HCT116 (cell line): ENCODE measurements around the gene KCNQ4. TPM values are rescaled to one million over a fixed set of nuclear protein-coding genes. Genes with fewer than 3 reads are reported as not detected.
A peak's percentile ranks its signal among the peaks of the same experiment; 100 is the strongest.

Experiments
- ATAC-seq: fragments of 200-7000 bp; cut with Tn5 transposase; 2 replicates; pipeline ENCODE4 v1.9.1; 2020; ENCODE audit warnings: mild to moderate bottlenecking, moderate library complexity
- BruUV-seq: library from RNA; stranded (reverse); fragments of 400-500 nt; replicated peaks from 2 replicates; lab custom pipeline; 2021; lab: Mats Ljungman, UMichigan
- CTCF ChIA-PET: fragments of 300-600 bp; sonication (Branson Sonifier 250); formaldehyde crosslinking; loops from one replicate; lab custom pipeline; 2021; ENCODE audit warnings: antibody characterized with exemption; lab: Charles Lee
- POLR2A ChIA-PET: fragments of 300-600, 350-600 bp; sonication (Branson Sonifier 250); formaldehyde crosslinking; loops from one replicate; lab custom pipeline; 2021; ENCODE audit warnings: antibody characterized with exemption; lab: Charles Lee
- RAD21 ChIA-PET, 2 experiments: fragments of 300-600 bp; sonication (Branson Sonifier 250); formaldehyde crosslinking; loops; one replicate each; lab custom pipeline; 2023; ENCODE audit warnings: low total read pairs in 2 of 2; ENCODE audit not compliant: uncharacterized antibody in 2 of 2, unreplicated experiment in 2 of 2, low non-redundant PET in 1 of 2; lab: Charles Lee
- DNase-seq: peaks from one replicate; pipeline ENCODE4 v3.0.0-alpha.2; 2010; ENCODE audit warnings: low read depth, low spot score
- H2AFZ ChIP-seq: fragments of 200-600 bp; shearing (Covaris generic), sonication (generic); 2 replicates; pipeline ENCODE4 v1.6.1; 2017; ENCODE audit warnings: low read depth, mixed run types, mixed read lengths, antibody characterized with exemption, low read length; ENCODE audit not compliant: poor library complexity, severe bottlenecking
- H3K27ac ChIP-seq: 2 replicates; pipeline ENCODE4 v1.5.1; 2012; ENCODE audit warnings: low read depth, low read length
- H3K27me3 ChIP-seq: fragments of 200-600 bp; sonication (generic); 2 replicates; pipeline ENCODE4 v1.6.1; 2016; ENCODE audit warnings: mixed run types, low read length, mixed read lengths; ENCODE audit not compliant: insufficient read depth
- H3K36me3 ChIP-seq, 2 experiments: fragments of 200-500 bp in 1 of 2; fragments of 200-600 bp in 1 of 2; sonication (Bioruptor generic) in 1 of 2; sonication (generic) in 1 of 2; 2 replicates each; pipeline versions ENCODE4 v1.5.1 to v1.6.1; 2014 to 2016; ENCODE audit warnings: low read length in 2 of 2, inconsistent platforms in 1 of 2, mixed read lengths in 1 of 2, mixed run types in 1 of 2; ENCODE audit not compliant: insufficient read depth in 2 of 2, control insufficient read depth in 1 of 2
- H3K4me1 ChIP-seq, 2 experiments: fragments of 200-600 bp in 1 of 2; sonication (generic) in 1 of 2; 2 replicates each; pipeline versions ENCODE4 v1.5.1 to v1.6.1; 2012 to 2017; ENCODE audit warnings: low read length in 2 of 2, inconsistent platforms in 1 of 2, mild to moderate bottlenecking in 1 of 2, mixed read lengths in 1 of 2, mixed run types in 1 of 2, moderate library complexity in 1 of 2; ENCODE audit not compliant: insufficient read depth in 2 of 2, control insufficient read depth in 1 of 2
- H3K4me2 ChIP-seq: fragments of 200-600 bp; sonication (generic); 2 replicates; pipeline ENCODE4 v1.6.1; 2017; ENCODE audit warnings: mixed run types, low read length, mixed read lengths
- H3K4me3 ChIP-seq, 2 experiments: fragments of 200-600 bp in 1 of 2; sonication (generic) in 1 of 2; replicated peaks in 1 of 2; 2 replicates each; pipeline ENCODE4 v1.5.1; 2011 to 2016; ENCODE audit warnings: low read length in 2 of 2, control low read depth in 1 of 2, low read depth in 1 of 2, mild to moderate bottlenecking in 1 of 2, mixed read lengths in 1 of 2, mixed run types in 1 of 2
- H3K79me2 ChIP-seq: fragments of 200-600 bp; sonication (generic); 2 replicates; pipeline ENCODE4 v1.6.1; 2017; ENCODE audit warnings: mild to moderate bottlenecking, mixed run types, low read length, moderate library complexity, mixed read lengths; ENCODE audit not compliant: insufficient read depth
- H3K9ac ChIP-seq: fragments of 200-600 bp; sonication (generic); 2 replicates; pipeline ENCODE4 v1.6.1; 2016; ENCODE audit warnings: low read length, mixed read lengths
- H3K9me2 ChIP-seq: fragments of 200-600 bp; sonication (generic), shearing (Covaris generic); 2 replicates; pipeline ENCODE4 v1.6.1; 2017; ENCODE audit warnings: mixed run types, mild to moderate bottlenecking, moderate library complexity; ENCODE audit not compliant: insufficient read depth
- H3K9me3 ChIP-seq, 2 experiments: fragments of 200-500 bp in 1 of 2; fragments of 200-600 bp in 1 of 2; sonication (Bioruptor generic) in 1 of 2; sonication (generic) in 1 of 2; 2 replicates each; pipeline ENCODE4 v1.6.1; 2014 to 2017; ENCODE audit warnings: low read length in 2 of 2, mixed read lengths in 2 of 2, inconsistent platforms in 1 of 2, low read depth in 1 of 2, mild to moderate bottlenecking in 1 of 2, mixed run types in 1 of 2, moderate library complexity in 1 of 2; ENCODE audit not compliant: control insufficient read depth in 1 of 2, insufficient read depth in 1 of 2
- H4K20me1 ChIP-seq: fragments of 200-600 bp; sonication (generic), shearing (Covaris generic); 2 replicates; pipeline ENCODE4 v1.6.1; 2017; ENCODE audit warnings: mixed run types, mild to moderate bottlenecking, moderate library complexity; ENCODE audit not compliant: insufficient read depth
- ZBTB33 ChIP-seq: IDR thresholded peaks from 2 replicates; pipeline ENCODE4 v1.6.1; 2011; ENCODE audit warnings: mild to moderate bottlenecking, low read length, moderate library complexity; ENCODE audit not compliant: insufficient replicate concordance; ENCODE audit errors: extremely low read depth
- intact Hi-C: fragments of 100-400 bp; cut with micrococcal nuclease; formaldehyde crosslinking; loops from 2 replicates; pipeline ENCODE4 v1.10.0; 2022
- total RNA-seq: library from RNA; stranded (reverse); gene quantifications from one replicate; pipeline ENCODE4 v1.2.1, GENCODE V29; 2021; ENCODE audit not compliant: unreplicated experiment
- TF ChIP-seq, protein P1 (sequence below): IDR thresholded peaks from 2 replicates; pipeline ENCODE4 v1.6.1; 2012; ENCODE audit warnings: low read depth

The KCNQ4 gene
- total RNA-seq, 1 experiment from 2014 or later: 4.1 TPM

- CTCF ChIA-PET: no interaction called here
- peaks cover 15 to 17% of the 10 kb centered on the region in 2 experiments for H3K36me3 ChIP-seq
- no peaks in the 10 kb centered on the region; the same call in 1 of the 2 replicates for H3K79me2 ChIP-seq
- no peaks in the 10 kb centered on the region for H4K20me1 ChIP-seq
- no peak for TF ChIP-seq ZBTB33
- TF ChIP-seq, protein P1, sequence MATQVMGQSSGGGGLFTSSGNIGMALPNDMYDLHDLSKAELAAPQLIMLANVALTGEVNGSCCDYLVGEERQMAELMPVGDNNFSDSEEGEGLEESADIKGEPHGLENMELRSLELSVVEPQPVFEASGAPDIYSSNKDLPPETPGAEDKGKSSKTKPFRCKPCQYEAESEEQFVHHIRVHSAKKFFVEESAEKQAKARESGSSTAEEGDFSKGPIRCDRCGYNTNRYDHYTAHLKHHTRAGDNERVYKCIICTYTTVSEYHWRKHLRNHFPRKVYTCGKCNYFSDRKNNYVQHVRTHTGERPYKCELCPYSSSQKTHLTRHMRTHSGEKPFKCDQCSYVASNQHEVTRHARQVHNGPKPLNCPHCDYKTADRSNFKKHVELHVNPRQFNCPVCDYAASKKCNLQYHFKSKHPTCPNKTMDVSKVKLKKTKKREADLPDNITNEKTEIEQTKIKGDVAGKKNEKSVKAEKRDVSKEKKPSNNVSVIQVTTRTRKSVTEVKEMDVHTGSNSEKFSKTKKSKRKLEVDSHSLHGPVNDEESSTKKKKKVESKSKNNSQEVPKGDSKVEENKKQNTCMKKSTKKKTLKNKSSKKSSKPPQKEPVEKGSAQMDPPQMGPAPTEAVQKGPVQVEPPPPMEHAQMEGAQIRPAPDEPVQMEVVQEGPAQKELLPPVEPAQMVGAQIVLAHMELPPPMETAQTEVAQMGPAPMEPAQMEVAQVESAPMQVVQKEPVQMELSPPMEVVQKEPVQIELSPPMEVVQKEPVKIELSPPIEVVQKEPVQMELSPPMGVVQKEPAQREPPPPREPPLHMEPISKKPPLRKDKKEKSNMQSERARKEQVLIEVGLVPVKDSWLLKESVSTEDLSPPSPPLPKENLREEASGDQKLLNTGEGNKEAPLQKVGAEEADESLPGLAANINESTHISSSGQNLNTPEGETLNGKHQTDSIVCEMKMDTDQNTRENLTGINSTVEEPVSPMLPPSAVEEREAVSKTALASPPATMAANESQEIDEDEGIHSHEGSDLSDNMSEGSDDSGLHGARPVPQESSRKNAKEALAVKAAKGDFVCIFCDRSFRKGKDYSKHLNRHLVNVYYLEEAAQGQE: no peak
- H3K9ac ChIP-seq: no peak overlapping the region
- peaks cover 4% of the 10 kb centered on the region in 2 experiments; a peak in 2 of 4 replicates for H3K4me1 ChIP-seq
- no peaks in the 10 kb centered on the region for H3K27me3 ChIP-seq
- BruUV-seq: TSS peak; percentile 2
- H3K4me3 ChIP-seq: no peak overlapping the region
- no peak overlapping the region for H2AFZ ChIP-seq
- no peaks in the 10 kb centered on the region for H3K9me3 ChIP-seq
- RAD21 ChIA-PET: no interaction called here
- no peak overlapping the region for H3K4me2 ChIP-seq
- no peak overlapping the region for H3K27ac ChIP-seq
- intact Hi-C loops: no loop called here
- POLR2A ChIA-PET: no interaction called here
- H3K9me2 ChIP-seq: no peaks in the 10 kb centered on the region
- no peak for DNase-seq
- no peak for ATAC-seq
Observed at GRCh38 chr1:40750451-40750908, 33.1 kb upstream of the KCNQ4 start.
